ENCODE data around the gene UMAD1.

UMAD1 gene

DNA sequence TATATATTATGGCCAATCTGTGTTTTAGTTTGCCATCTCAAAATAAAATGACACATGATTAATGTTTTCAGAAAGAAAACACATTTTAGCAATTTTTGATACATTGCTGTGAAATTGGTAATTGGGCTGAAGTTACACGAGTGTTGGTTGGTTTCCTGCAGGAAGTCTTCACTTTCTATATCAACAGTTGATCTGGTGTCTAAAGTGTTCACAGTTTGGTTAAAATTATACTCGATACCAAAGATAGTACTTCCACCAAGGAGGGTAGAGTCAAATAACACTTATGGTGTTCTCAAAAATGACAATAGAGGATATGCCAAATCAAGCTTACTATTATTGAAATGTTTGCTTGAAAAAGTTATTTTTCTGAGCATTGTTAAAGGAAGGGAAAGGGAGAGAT is 207.7 kb downstream of the UMAD1 start:
- DNase-seq: no peak

- DNase-seq: no peak
Observed at GRCh38 chr7:7848892-7849291, 208.3 kb downstream of the UMAD1 start.

DNA sequence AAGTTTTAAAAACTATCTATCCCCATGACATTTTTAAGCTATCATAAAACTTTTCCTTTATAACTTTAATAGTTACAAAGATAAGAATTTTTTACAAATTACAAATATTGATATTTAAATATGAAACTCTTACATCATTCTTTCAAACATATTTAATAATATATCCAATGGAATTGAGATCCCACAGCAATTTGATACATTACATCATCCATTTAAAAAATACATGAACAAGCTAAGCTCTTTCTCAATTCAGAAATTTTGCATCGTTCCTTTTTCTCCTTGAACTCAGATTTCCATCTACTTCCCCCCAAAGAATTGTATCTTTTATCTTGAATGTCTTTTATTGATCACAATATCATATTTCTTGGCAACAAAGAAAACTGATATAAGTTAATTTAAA is 209.6 kb downstream of the UMAD1 start:
- no peak for DNase-seq

GRCh38 chr7:7851381-7851780 is 210.8 kb downstream of the UMAD1 start:
- DNase-seq: no peak

DNA sequence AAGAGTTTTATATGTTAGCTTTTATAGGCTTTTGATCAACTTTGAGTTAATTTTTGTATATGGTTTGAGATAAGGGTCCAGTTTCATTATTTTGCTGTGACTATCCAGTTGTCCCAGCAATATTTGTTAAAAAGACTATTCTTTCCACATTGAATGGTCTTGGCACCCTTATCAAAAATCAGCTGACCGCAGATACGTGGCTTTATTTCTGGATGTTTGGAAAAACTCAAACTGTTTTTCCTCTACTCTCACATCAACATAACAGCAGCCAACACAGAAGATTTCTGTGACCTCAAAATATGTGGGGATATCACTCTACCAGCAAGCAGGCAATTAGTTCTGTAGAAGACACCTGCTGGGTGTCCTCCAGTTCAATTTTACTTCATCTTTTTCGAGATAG is 211.4 kb downstream of the UMAD1 start:
- no peak for DNase-seq

- no peak for DNase-seq
Observed at GRCh38 chr7:7857143-7857583, 216.6 kb downstream of the UMAD1 start.

DNA sequence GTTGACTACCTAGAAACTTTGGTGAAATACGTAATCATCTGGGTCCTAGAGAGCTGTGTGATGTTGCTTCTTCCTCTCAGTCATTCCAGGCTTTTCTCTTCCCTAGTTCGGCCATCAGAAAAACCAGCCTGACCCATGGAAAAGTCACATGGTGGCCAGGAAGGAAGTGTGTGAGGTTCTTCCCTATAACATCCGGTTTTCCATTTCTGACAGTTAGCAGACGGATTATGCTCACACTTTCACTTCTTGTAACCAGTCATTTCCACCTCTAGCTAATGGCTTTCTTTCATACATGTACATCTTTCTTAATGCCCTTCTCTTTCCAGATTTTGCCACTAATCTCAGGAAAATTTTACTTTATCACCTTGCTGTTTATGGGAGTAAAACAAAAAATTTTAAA is 218.0 kb downstream of the UMAD1 start:
- DNase-seq: no peak

DNA sequence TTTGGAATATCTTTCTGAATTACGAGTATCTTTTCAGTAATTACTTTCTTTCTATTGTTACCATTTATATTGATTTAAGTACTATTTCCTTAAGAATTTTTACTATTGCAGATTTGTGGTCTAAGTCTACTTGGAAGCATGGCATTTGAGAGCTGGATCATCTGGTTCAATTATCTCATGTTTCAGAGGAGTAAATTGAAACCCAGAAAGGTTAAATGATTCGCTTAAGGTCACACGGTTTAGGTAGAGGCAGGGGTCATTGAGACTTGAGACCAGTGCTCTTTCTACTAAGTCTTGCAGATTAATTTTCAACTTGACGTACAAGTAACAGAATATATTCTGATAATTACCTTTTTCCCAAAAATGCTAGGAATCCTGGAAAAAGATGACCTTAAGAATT is 218.9 kb downstream of the UMAD1 start:
- no peak for DNase-seq

DNA sequence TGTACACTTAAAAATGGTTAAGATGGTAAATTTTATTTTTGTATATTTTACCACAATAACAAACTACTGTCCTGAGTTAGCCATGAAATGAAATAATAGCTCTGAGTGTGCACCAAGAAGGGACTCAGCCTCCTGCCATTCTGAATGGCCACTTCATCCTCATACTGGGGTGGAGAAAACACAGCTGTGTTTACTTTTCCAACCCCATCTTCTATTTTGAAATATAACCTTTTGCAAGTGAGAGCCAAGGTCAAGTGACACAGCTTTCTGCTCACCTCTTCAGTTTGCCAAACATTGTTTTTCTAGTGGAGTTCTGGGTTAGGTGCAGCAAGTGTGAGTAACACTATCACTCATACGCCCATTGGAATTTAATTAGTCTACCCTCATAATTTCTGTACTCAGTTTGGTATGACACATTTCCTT is 220.7 kb downstream of the UMAD1 start:
- peak; percentile 62 for DNase-seq

DNA sequence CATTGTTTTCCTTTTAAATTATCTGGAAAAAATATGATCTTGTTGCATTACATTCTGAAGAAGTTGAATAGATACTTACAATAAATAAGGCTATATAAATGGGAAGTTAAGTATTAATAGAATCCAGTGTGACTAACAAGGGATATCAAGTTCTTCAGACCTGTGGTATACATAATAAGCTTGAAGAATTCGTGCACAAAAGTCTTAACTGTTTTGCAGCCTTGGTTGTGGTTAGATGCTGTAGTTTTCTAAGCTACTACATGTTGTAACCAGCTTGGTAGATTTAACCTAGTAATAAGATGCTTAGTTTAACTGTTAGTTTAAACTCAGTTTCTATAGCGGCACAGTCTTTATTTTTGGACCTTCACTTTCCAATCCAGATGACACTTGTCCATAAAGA is 221.8 kb downstream of the UMAD1 start:
- no peak for DNase-seq

- DNase-seq: no peak
Observed at GRCh38 chr7:7867846-7868571, 227.5 kb downstream of the UMAD1 start.

GRCh38 chr7:7868572-7868899 is 228.0 kb downstream of the UMAD1 start:
- no peak for DNase-seq

DNA sequence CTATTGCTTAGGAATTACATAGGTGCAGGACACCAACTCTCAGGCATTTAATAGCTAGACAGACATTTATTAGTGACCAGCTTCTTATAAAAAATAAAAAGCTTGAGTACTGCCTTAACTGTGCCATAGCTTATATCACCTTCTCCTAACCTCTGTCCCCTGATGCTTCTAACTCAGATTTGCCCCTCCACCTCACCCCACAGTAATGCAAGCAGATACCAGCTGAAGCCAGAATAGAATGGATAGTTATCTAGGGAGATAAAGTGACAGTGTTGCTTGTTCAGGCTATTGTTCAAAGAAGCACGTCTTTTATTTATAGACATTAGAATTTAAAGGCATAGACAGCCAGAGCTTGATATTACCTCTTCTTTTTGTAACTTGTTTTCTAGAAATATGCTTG is 228.5 kb downstream of the UMAD1 start:
- DNase-seq: no peak

DNA sequence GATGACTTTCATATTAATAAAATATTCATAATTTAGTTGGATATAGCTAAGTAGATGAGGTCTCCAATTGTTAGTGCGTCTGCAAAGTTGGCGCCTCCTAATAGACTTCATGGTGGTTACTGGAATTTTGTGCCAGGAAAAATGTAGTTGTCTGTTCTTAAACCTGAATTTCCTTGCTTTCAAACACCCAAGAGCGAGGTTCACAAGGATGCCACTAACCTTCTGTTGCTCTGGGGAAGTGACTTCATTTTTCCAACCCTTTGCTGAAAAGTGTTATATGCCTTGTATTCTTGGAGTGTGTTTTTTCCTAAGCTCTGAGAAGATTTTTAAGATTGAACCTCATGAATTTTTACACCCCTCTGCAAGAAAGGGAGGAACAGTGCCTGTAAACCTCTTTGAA is 229.1 kb downstream of the UMAD1 start:
- DNase-seq: no peak

DNA sequence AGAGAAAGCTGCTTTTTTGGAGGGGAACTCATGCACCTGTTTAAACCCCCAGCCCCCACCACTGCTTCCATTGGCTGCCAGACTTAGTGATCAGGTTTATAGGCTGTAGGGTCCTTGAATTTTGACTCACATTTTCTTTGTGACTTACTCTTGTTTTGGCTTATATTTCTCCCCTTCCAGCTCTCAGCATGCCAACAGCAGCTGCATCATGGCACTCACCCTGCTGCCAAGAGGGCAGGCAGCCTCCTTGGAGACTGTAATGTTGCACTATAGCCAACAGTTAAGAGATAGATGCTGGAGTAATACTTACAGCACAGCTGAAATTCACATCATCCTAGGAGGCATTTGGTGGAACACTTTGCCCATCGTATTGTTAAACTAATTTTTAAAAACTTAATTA is 230.0 kb downstream of the UMAD1 start:
- no peak for DNase-seq

- no peak for DNase-seq
Observed at GRCh38 chr7:7876419-7876818, 235.9 kb downstream of the UMAD1 start.

GRCh38 chr7:7881581-7881980 is 241.0 kb downstream of the UMAD1 start:
- no peak for DNase-seq

DNA sequence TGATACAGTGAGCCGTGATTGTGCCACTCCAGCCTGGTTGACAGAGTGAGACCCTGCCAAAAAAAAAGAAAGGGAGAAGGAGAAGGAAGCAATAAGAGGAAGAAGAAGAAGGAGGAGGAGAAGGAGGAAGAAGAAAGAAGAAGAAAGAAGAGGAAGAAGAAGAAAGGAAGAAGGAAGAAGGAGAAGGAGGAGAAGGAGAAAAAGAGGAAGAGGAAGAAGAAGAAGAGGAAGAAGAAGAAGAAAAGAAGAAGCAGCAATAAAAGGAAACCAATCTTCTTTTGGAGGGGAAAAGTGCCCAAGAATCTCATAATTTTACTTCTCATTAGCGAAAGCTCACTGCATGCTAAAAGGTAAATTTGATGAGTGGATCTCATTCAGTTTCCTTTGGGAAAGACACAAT is 242.3 kb downstream of the UMAD1 start:
- DNase-seq: no peak

- no peak for DNase-seq
Observed at GRCh38 chr7:7883394-7883793, 242.8 kb downstream of the UMAD1 start.

DNA sequence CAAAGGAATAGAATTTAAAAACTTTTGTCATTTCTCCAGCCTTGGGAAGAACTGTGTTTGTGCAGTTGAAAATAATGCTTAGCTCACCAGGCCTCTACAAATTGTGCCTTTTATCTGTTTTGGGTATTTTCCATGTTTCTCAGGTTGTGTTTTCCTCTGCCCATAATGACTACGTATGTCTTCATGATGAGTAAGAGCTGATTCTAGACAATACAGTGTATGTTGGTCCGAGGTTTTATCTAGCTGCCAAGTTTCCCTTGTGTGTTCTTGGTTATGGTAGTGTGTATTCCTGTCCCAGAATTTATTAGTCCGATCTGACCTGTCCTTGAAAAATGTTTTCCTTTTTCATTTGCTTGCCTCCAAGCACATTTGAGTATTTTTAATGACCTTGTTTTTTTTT is 244.3 kb downstream of the UMAD1 start:
- DNase-seq: no peak

DNA sequence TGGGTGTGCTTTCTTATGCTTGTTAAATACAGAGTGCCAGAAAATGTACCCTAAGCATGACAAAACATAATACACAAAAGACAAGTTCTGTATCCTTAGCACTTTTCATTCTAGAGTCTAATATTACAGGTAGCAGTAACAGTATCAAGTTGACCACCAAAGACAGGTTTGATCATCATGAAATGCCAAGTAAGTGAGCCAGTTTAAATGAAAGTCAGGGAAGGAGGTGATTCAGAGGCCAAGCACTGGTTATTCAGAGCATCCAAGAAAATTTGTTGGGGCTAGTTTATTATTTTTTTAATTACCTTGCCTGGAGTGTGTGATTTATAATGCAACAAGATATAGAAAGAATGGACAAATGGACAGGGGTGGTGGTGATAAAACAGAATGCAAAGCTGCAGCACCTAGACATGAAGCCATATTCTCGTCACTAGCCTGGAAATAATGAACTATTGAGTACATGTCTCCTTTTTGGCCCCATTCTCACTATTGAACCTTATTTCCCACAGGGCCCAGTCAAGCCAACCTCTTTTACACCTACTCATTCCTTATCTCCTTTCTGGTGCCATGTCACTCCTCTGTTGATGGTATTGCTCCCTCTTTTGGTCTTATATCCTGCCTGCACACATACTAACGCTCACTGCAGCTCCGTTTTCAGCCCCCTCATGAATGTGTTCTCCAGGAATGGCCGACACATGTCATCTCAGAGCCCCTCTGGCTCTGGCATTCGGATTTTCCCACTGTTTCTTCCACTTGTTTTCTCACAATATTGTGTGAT is 249.4 kb downstream of the UMAD1 start:
- DNase-seq: no peak

GRCh38 chr7:7895004-7895650 is 254.6 kb downstream of the UMAD1 start:
- no peak for DNase-seq

GRCh38 chr7:7895754-7896153 is 255.2 kb downstream of the UMAD1 start:
- no peak for DNase-seq

DNA sequence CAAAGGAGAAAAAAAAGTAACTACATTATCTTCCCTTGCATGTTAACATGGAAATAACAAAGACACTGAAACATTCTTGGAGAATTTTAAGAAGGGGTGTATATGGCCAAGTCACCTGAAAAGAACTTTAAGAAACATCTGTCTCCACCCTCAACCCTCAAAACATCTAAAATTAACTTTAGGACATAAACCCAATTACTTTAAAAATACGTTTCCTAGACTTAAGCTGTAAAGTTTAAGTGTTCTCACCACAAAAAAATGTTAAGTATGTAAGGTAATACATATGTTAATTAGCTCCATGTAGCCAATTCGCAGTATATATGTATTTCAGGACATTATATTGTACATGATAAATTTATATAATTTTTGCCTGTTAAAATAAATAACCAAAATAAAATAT is 257.0 kb downstream of the UMAD1 start:
- DNase-seq: no peak
